H9 (cell line): ENCODE measurements around the gene ZYG11A. TPM values are rescaled to one million over a fixed set of nuclear protein-coding genes. Genes with fewer than 3 reads are reported as not detected.
A peak's percentile ranks its signal among the peaks of the same experiment; 100 is the strongest.

ENCODE experiments used
- DNase-seq: peaks from one replicate; pipeline ENCODE4 v3.0.0-alpha.2; 2017
- H2AFZ ChIP-seq: one replicate; pipeline ENCODE4 v1.6.1; 2013; ENCODE audit warnings: mild to moderate bottlenecking, low read length, control low read depth, moderate library complexity
- H2AK5ac ChIP-seq: 2 replicates; pipeline ENCODE4 v1.6.1; 2013; ENCODE audit warnings: low read length, control low read depth, mixed read lengths; ENCODE audit not compliant: insufficient read length
- H2BK120ac ChIP-seq: one replicate; pipeline ENCODE4 v1.6.1; 2013; ENCODE audit warnings: low read depth, mild to moderate bottlenecking, low read length, control low read depth, inconsistent platforms; ENCODE audit not compliant: poor library complexity, severe bottlenecking
- H2BK12ac ChIP-seq: 2 replicates; pipeline ENCODE4 v1.6.1; 2013; ENCODE audit warnings: low read length, control low read depth, mixed read lengths, low read depth; ENCODE audit not compliant: insufficient read length
- H2BK15ac ChIP-seq: 2 replicates; pipeline ENCODE4 v1.6.1; 2013; ENCODE audit warnings: low read depth, low read length, control low read depth
- H2BK20ac ChIP-seq: one replicate; pipeline ENCODE4 v1.6.1; 2013; ENCODE audit warnings: low read depth, mild to moderate bottlenecking, low read length, control low read depth, inconsistent platforms; ENCODE audit not compliant: poor library complexity, severe bottlenecking
- H2BK5ac ChIP-seq: 2 replicates; pipeline ENCODE4 v1.6.1; 2013; ENCODE audit warnings: low read length, control low read depth, mixed read lengths; ENCODE audit not compliant: insufficient read length
- H3K14ac ChIP-seq: 2 replicates; pipeline ENCODE4 v1.6.1; 2013; ENCODE audit warnings: low read length, control low read depth; ENCODE audit not compliant: insufficient read depth
- H3K18ac ChIP-seq: 2 replicates; pipeline ENCODE4 v1.6.1; 2013; ENCODE audit warnings: low read depth, mild to moderate bottlenecking, mixed read lengths, low read length, control low read depth; ENCODE audit not compliant: insufficient read length
- H3K23ac ChIP-seq: 2 replicates; pipeline ENCODE4 v1.6.1; 2013; ENCODE audit warnings: low read length, control low read depth, mixed read lengths, low read depth; ENCODE audit not compliant: insufficient read length
- H3K23me2 ChIP-seq: 2 replicates; pipeline ENCODE4 v1.6.1; 2013; ENCODE audit warnings: low read depth, mild to moderate bottlenecking, mixed read lengths, low read length, control low read depth; ENCODE audit not compliant: insufficient read length, poor library complexity, severe bottlenecking
- H3K27ac ChIP-seq: 2 replicates; pipeline ENCODE4 v1.5.1; 2013; ENCODE audit warnings: low read length, control low read depth, mixed read lengths, low read depth; ENCODE audit not compliant: insufficient read length
- H3K27me3 ChIP-seq: 2 replicates; pipeline ENCODE4 v1.6.1; 2013; ENCODE audit warnings: low read length, control low read depth, inconsistent platforms; ENCODE audit not compliant: insufficient read depth
- H3K4ac ChIP-seq: 2 replicates; pipeline ENCODE4 v1.6.1; 2013; ENCODE audit warnings: low read depth, mild to moderate bottlenecking, control low read depth, inconsistent platforms, low read length, moderate library complexity
- H3K4me1 ChIP-seq: 2 replicates; pipeline ENCODE4 v1.6.1; 2013; ENCODE audit warnings: low read length, control low read depth, inconsistent platforms; ENCODE audit not compliant: insufficient read depth
- H3K4me2 ChIP-seq: 2 replicates; pipeline ENCODE4 v1.6.1; 2013; ENCODE audit warnings: low read length, control low read depth, mixed read lengths; ENCODE audit not compliant: insufficient read length, insufficient read depth
- H3K56ac ChIP-seq: 2 replicates; pipeline ENCODE4 v1.6.1; 2013; ENCODE audit warnings: low read depth, mild to moderate bottlenecking, mixed read lengths, low read length, control low read depth; ENCODE audit not compliant: insufficient read length
- H3K79me1 ChIP-seq: 2 replicates; pipeline ENCODE4 v1.6.1; 2013; ENCODE audit warnings: low read depth, mild to moderate bottlenecking, moderate library complexity, low read length, control low read depth, inconsistent platforms; ENCODE audit not compliant: insufficient read depth, poor library complexity, severe bottlenecking
- H3K79me2 ChIP-seq: 2 replicates; pipeline ENCODE4 v1.6.1; 2013; ENCODE audit warnings: low read length, control low read depth, inconsistent platforms; ENCODE audit not compliant: insufficient read depth
- H3K9ac ChIP-seq: 2 replicates; pipeline ENCODE4 v1.6.1; 2013; ENCODE audit warnings: low read length, control low read depth, mixed read lengths; ENCODE audit not compliant: insufficient read length; ENCODE audit errors: extremely low read depth
- H3K9me3 ChIP-seq: one replicate; pipeline ENCODE4 v1.6.1; 2013; ENCODE audit warnings: low read depth, low read length, inconsistent platforms; ENCODE audit not compliant: control insufficient read depth
- H3T11ph ChIP-seq: one replicate; pipeline ENCODE4 v1.6.1; 2013; ENCODE audit warnings: mild to moderate bottlenecking, low read length, control low read depth, inconsistent platforms
- H4K20me1 ChIP-seq: one replicate; pipeline ENCODE4 v1.6.1; 2013; ENCODE audit not compliant: control insufficient read depth, insufficient read length, insufficient read depth
- H4K5ac ChIP-seq: 2 replicates; pipeline ENCODE4 v1.6.1; 2013; ENCODE audit warnings: low read depth, mild to moderate bottlenecking, mixed read lengths, low read length, control low read depth; ENCODE audit not compliant: insufficient read length
- H4K8ac ChIP-seq: replicated peaks from 2 replicates; pipeline ENCODE4 v1.6.1; 2013; ENCODE audit warnings: low read length, control low read depth, mixed read lengths, low read depth; ENCODE audit not compliant: insufficient read length
- H4K91ac ChIP-seq: 2 replicates; pipeline ENCODE4 v1.6.1; 2013; ENCODE audit warnings: low read depth, mild to moderate bottlenecking, moderate library complexity, mixed read lengths, low read length, control low read depth; ENCODE audit not compliant: insufficient read length
- H3K27ac Mint-ChIP-seq, 3 experiments: 2 replicates in 2 of 3; 3 replicates in 1 of 3; pipeline ENCODE4 v1.8.0; 2020 to 2021; ENCODE audit warnings: mixed read lengths in 3 of 3, mild to moderate bottlenecking in 1 of 3, moderate library complexity in 1 of 3
- H3K27me3 Mint-ChIP-seq: 2 replicates; pipeline ENCODE4 v1.8.0; 2021; ENCODE audit warnings: low read depth, mild to moderate bottlenecking, moderate library complexity, mixed read lengths
- H3K36me3 Mint-ChIP-seq, 3 experiments: 2 replicates in 2 of 3; 3 replicates in 1 of 3; pipeline ENCODE4 v1.8.0; 2020 to 2021; ENCODE audit warnings: low read depth in 3 of 3, mixed read lengths in 3 of 3; ENCODE audit not compliant: insufficient read depth in 1 of 3
- H3K4me1 Mint-ChIP-seq, 2 experiments: 2 replicates each; pipeline ENCODE4 v1.8.0; 2020; ENCODE audit warnings: mixed read lengths in 2 of 2
- H3K4me3 Mint-ChIP-seq, 2 experiments: 2 replicates in 1 of 2; 3 replicates in 1 of 2; pipeline ENCODE4 v1.8.0; 2020 to 2021; ENCODE audit warnings: mild to moderate bottlenecking in 2 of 2, mixed read lengths in 2 of 2, moderate library complexity in 1 of 2
- H3K9me3 Mint-ChIP-seq, 2 experiments: 2 replicates in 1 of 2; 3 replicates in 1 of 2; pipeline ENCODE4 v1.8.0; 2020; ENCODE audit warnings: mild to moderate bottlenecking in 2 of 2, mixed read lengths in 2 of 2, moderate library complexity in 1 of 2
- WGBS: extraction: QIAGEN DNeasy Blood & Tissue Kit; methylation state at CpG from one replicate; pipeline ENCODE4 v1.1.7; 2013; ENCODE audit warnings: missing lambda C conversion rate, low lambda C conversion rate, mixed read lengths; ENCODE audit not compliant: insufficient read length; ENCODE audit errors: extremely low coverage; 5-methylcytosine and 5-hydroxymethylcytosine counted together
- total RNA-seq: library from RNA; stranded (reverse); gene quantifications from 2 replicates; pipeline ENCODE4 v1.2.1, GENCODE V29; 2021
- TF ChIP-seq, protein P1 (sequence below): fragments of 200-600 bp; sonication (generic); conservative IDR thresholded peaks from 3 replicates; pipeline ENCODE4 v1.8.0; 2021; ENCODE audit warnings: antibody characterized with exemption, mild to moderate bottlenecking

Gene ZYG11A
- total RNA-seq, 1 experiment from 2014 or later: 2.1 TPM

DNA sequence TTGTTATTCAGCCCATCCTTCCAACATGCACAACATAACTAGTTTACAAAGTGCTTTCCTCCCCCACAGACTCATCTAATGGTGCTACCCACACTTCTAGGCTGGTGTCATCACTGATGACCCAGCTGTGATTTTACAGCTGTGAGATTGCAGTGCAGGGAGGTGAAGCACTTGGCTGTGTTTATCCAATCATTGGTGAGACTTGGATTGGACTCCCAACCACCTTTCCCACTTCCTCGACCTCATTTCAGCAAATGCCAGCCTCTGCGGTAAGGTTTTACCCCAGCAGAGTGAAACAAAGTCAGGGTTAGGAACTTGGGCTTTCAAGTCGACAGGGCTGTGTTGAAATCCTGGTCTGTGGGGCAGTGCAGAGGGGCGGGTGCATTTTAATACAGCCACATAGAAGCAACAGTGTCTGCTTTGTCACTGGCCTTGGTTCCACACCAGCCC, 56.9 kb downstream of the ZYG11A start:
- no peak overlapping the region for H4K91ac ChIP-seq
- peaks cover 8% of the 10 kb centered on the region for H3K4me1 ChIP-seq
- H3K27ac ChIP-seq: no peak overlapping the region
- H3K4ac ChIP-seq: no peak overlapping the region
- H3K9me3 ChIP-seq: no peaks in the 10 kb centered on the region
- H2BK12ac ChIP-seq: no peak overlapping the region
- H3K4me1 Mint-ChIP-seq: peaks cover 12 to 21% of the 10 kb centered on the region in 2 experiments
- no peak overlapping the region for H2BK120ac ChIP-seq
- H3K79me1 ChIP-seq: no peaks in the 10 kb centered on the region
- no peak overlapping the region for H2AK5ac ChIP-seq
- H3K27me3 ChIP-seq: no peaks in the 10 kb centered on the region
- no peak overlapping the region for H2BK15ac ChIP-seq
- H3K27me3 Mint-ChIP-seq: no peaks in the 10 kb centered on the region
- no peaks in the 10 kb centered on the region for H3K23me2 ChIP-seq
- WGBS: no CpG with 5 or more reads among the region's 4 CpGs
- H2BK5ac ChIP-seq: no peak overlapping the region
- H3K9me3 Mint-ChIP-seq: no peaks in the 10 kb centered on the region; a peak in 1 of 5 replicates
- H3K14ac ChIP-seq: no peak overlapping the region
- no peak overlapping the region for H4K8ac ChIP-seq
- H3K36me3 Mint-ChIP-seq: peaks cover 0 to 3% (median 0%) of the 10 kb centered on the region in 3 experiments; a peak in 3 of 7 replicates
- no peak overlapping the region for H3K9ac ChIP-seq
- TF ChIP-seq, protein P1, sequence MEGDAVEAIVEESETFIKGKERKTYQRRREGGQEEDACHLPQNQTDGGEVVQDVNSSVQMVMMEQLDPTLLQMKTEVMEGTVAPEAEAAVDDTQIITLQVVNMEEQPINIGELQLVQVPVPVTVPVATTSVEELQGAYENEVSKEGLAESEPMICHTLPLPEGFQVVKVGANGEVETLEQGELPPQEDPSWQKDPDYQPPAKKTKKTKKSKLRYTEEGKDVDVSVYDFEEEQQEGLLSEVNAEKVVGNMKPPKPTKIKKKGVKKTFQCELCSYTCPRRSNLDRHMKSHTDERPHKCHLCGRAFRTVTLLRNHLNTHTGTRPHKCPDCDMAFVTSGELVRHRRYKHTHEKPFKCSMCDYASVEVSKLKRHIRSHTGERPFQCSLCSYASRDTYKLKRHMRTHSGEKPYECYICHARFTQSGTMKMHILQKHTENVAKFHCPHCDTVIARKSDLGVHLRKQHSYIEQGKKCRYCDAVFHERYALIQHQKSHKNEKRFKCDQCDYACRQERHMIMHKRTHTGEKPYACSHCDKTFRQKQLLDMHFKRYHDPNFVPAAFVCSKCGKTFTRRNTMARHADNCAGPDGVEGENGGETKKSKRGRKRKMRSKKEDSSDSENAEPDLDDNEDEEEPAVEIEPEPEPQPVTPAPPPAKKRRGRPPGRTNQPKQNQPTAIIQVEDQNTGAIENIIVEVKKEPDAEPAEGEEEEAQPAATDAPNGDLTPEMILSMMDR: no peak
- H3K23ac ChIP-seq: no peak overlapping the region
- H2AFZ ChIP-seq: no peak overlapping the region
- no peaks in the 10 kb centered on the region for H3K79me2 ChIP-seq
- no peak overlapping the region for H3K4me3 Mint-ChIP-seq
- H3T11ph ChIP-seq: no peak overlapping the region
- no peak for DNase-seq
- H3K56ac ChIP-seq: no peak overlapping the region
- no peak overlapping the region for H2BK20ac ChIP-seq
- no peak overlapping the region for H3K4me2 ChIP-seq
- no peak overlapping the region for H4K5ac ChIP-seq
- H4K20me1 ChIP-seq: no peaks in the 10 kb centered on the region
- H3K27ac Mint-ChIP-seq: peak overlapping the region; percentile 27 to 68 (median 66); a peak in 2 of 7 replicates
- no peak overlapping the region for H3K18ac ChIP-seq
